Left kidney (tissue), 2 donors: ENCODE results near the gene GCNT2. TPM values are rescaled to one million over a fixed set of nuclear protein-coding genes. Genes with fewer than 3 reads are reported as not detected.
"Not testable (repeated sequence)": the region's sequence is repeated elsewhere in the genome, so short reads cannot be mapped to it uniquely, and the experiment has no call there.

ENCODE experiments used
- DNase-seq: peaks from one replicate; pipeline ENCODE4 v3.0.0-alpha.2; 2013
- polyA plus RNA-seq: library from polyadenylated mRNA; unstranded; fragments of 120-200 nt; gene quantifications from one replicate; pipeline ENCODE4 v1.2.1, GENCODE V29; 2013; ENCODE audit not compliant: insufficient read length

GCNT2 gene
- polyA plus RNA-seq, 1 donor = 15.3 TPM

DNA sequence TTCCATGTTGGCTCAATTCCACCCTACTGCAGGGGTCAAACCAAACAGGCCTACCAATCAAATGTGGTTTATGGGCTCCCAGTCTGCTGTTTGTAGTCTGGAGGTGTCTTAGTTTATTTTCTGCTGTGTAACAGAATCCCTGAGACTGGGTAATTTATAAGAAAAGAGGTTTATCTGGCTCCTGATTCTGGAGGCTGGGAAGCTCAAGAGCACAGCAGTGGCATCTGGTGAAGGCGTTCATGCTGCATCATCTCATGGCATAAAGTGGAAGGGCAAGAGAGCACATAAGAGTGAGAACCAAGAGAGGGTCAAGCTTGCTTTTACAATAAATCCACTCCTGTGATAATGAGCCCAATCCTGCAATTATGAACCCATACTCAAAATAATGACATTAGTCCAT, 87.9 kb downstream of the GCNT2 start:
- no peak for DNase-seq

DNA sequence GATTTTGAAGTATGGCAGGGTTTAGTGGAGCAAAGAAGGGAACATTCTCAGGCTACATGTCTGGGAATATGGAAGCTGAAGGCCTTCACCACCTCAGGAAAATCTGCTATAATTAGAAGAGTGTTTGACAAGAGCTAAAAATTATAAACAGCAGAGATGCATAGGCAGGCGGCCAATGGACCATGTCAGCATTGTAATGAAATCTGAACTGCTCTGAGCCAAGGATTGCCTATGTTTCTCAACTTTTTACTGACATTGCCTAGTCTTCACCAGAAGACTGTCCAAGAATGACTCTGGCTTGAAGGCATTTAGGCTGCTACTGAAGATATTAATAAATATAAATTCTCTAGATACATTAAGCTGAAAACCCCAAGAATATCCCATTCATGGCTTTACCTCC, 89.1 kb downstream of the GCNT2 start:
- DNase-seq = no peak

DNA sequence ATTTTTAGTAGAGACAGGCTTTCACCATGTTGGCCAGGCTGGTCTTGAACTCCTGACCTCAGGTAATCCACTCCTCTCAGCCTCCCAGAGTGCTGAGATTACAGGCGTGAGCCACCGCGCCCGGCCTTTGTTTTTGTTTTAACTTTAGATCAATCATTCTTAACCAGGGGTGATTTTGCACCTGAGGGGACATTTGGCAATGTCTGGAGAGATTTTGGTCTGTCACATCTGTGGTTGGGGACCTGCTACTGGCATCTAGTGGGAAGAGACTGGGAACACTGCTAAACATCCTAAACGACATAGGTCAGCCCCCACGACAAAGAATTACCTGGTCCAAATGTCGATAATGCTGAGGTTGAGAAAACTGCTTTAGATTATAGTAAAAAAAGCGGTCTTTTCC, 91.0 kb downstream of the GCNT2 start:
- no peak for DNase-seq

DNA sequence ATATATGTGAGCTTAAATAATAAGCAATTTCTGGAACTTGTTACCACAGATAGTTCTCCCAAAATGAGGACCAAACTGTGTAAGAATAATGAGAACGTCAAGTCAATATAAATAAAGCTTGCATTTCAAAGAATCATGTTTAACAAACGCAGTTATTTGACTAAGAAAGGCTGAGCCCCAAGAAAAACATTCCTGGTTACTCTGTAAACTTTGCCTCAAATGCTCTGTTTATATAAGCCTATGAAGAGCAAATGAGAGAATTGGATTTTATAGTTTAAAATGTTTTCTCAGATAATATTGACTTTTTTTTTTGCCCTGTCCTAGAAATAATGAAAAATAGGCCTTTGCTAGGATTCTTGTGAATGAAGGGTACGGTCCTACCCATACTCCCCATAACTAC, 91.9 kb downstream of the GCNT2 start:
- no peak for DNase-seq

DNA sequence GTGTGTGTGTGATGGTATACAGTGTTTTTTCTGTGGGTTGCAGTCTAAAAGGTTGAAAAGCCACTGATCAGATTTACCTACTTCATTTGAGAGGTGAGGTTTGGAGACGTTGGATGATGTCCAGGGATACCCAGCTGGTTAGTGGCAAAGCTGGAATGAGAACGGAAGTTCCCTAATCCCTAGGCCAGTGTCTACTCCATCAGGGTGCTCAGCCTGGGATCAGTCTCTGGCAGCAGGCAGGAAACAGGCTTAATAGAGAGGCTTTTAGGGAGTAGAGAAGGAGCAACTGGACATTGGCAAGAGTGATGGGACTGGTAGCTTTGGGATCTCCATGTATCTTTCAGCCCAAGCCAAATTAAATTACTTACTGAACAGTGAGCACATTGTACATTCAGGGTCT, 92.6 kb downstream of the GCNT2 start:
- no peak for DNase-seq

- DNase-seq = no peak
Measured at GRCh38 chr6:10615675-10616074, 94.5 kb downstream of the GCNT2 start.

DNA sequence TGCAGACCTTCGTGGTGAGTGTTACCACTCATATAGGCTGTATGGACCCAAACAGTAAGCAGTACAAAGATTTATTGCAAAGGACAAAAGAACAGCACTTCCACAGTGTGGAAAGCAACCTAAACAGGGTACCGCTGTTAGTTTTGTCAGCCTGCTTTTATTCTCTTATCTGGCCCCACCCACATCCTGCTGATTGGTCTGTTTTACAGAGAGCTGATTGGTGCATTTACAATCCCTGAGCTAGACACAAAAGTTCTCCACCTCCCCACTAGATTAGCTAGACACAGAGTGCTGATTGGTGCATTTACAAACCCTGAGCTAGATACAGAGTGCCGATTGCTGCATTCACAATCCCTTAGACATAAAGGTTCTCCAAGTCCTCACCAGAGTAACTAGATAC, 95.1 kb downstream of the GCNT2 start:
- not testable (repeated sequence) for DNase-seq

DNA sequence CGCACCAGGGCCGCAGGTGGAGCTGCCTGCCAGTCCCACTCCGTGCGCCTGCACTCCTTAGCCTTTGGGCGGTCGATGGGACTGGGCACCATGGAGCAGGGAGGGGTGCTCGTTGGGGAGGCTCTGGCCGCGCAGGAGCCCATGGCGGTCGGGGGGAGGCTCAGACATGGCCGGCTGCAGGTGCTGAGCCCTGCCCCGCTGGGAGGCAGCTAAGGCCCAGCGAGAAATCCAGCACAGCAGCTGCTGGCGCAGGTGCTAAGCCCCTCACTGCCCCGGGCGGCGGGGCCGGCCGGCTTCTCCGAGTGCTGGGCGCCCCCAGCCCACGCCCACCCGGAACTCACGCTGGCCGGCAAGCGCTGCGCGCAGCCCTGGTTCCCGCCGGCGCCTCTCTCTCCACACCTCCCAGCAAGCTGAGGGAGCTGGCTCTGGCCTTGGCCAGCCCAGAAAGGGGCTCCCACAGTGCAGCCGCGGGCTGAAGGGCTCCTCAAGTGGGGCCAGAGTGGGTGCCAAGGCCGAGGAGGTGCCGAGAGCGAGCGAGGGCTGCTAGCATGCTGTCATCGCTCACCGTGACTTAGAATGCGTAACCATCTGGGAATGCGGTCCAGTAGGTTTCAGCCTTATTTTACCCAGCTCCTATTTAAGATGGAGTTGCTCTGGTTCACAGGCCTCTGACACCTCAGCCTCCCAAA, 96.0 kb downstream of the GCNT2 start:
- DNase-seq = no peak

GRCh38 chr6:10618409-10618808, 97.3 kb downstream of the GCNT2 start:
- DNase-seq = no peak

DNA sequence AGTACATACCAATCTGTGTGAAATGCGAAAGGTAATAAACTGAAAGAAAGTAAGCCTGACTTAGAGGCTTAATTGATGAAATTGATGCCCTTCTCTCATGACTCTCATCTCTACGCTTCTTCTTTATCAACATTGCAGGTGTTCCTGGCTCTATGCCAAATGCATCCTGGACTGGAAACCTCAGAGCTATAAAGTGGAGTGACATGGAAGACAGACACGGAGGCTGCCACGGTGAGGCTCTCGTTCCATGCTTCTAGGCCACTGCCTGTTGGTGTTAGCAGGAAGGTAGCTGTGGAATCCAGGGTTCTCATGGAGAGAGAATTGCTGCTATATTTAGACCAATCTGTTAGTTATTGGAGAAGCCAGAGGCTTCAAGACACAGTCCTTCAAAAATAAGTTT, 100.1 kb downstream of the GCNT2 start:
- DNase-seq = no peak

DNA sequence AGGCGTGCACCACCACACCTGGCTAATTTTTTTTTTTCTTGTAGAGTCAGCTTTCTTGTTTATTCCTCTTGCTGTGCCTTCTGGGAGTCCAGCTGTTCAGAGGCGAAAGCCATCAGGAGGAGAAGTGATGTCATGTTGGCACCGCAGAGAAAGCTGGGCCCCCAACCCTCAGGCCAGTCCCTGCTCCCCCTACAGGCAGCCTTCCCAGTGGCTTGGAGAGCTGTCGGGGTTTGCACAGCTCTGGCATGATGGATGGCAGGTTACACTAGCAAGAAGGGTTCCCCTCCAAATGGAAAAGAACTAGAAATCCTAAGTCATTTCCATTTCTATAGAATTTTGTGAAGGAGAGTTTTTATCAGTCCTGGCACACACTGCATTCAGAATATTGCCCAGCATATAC, 100.7 kb downstream of the GCNT2 start:
- no peak for DNase-seq

GRCh38 chr6:10624836-10625235, 103.7 kb downstream of the GCNT2 start:
- no peak for DNase-seq

DNA sequence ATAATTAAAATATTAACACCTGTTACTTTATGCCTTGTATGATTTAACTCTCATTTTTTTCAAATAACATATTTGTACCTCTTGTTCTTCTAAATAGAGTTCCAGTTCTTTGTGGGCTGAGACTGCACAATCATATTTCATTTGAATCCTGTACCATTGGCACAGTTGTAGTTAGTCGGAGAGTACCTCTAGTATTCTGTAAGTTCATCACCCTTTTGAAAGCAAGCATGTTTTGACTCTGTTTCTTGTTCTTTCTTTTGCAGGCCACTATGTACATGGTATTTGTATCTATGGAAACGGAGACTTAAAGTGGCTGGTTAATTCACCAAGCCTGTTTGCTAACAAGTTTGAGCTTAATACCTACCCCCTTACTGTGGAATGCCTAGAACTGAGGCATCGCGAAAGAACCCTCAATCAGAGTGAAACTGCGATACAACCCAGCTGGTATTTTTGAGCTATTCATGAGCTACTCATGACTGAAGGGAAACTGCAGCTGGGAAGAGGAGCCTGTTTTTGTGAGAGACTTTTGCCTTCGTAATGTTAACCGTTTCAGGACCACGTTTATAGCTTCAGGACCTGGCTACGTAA, 105.1 kb downstream of the GCNT2 start:
- no peak for DNase-seq

DNA sequence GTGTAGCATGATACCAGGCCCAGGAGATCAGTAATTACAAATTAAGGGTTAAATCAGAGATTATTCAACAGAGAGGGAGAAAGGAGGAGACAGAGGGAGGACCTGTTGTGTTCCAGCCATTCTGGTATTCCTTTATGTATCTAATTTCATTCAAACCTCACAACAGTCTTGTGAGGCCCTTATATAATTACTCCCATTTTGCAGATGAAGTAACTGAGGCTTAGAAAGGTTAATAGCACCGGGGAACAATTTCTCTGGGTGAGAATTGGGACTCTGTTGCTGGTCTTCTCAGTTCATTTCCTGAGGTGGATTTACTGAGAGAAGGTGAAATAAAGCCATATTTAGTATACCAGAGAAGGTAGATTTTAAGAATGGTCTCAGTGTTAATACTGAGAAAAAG, 106.6 kb downstream of the GCNT2 start:
- DNase-seq = no peak

DNA sequence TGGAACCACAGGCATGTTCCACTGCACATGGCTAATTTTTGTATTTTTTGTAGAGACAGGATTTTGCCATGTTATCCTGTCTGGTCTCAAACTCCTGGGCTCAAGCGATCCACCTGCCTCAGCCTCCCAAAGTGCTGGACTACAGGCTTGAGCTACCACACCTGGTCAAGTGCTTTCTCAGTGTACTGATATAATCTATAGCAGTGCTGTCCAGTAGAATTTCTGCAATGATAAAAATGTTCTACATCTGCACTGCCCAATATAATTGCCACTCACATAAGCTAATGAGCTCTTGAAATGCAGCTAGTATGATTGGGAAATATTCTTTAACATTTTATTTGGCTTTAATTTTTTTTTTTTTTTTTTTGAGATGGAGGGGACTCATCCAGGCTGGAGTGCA, 109.0 kb downstream of the GCNT2 start:
- no peak for DNase-seq

DNA sequence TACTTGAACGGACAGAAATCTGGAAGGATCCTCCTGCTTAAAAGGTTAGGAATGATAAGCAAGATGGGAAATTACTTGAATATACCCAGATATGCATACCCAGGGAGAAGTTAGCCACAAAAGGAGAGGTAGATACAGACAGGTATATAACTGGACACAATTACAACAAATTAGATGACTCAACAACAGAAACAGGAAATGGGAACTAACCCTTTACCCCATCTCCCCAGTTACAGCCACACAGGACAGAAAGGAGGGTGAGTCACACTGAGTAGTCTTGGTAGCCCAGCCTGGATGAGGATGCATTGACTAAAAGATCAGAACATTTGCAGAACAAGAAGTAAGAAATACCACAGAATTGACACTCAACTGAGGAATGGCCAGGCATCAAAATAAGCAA, 112.1 kb downstream of the GCNT2 start:
- no peak for DNase-seq

GRCh38 chr6:10640412-10640811, 119.3 kb downstream of the GCNT2 start:
- DNase-seq = no peak

GRCh38 chr6:10641528-10641927, 120.4 kb downstream of the GCNT2 start:
- DNase-seq = no peak

DNA sequence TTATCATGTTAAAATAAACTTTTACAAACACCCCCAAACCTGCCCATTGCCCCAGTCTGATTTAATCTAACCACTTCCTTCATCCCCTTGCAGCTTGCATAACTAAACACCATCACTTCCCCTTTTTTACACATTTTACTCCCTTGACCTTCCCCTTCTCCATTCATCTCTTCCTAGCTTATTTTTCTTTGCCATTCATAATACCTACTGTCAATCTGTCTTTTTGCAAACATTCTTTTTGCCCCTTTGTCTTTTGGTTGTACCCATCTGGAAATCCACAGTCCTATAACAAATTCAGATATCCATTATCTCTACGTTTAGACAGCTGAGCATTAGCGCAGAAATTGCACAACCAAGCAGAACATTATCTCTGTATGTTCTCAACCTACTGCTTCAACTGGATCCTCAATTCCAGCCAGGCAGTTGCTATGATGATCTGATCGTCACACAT, 122.1 kb downstream of the GCNT2 start:
- DNase-seq = no peak

DNA sequence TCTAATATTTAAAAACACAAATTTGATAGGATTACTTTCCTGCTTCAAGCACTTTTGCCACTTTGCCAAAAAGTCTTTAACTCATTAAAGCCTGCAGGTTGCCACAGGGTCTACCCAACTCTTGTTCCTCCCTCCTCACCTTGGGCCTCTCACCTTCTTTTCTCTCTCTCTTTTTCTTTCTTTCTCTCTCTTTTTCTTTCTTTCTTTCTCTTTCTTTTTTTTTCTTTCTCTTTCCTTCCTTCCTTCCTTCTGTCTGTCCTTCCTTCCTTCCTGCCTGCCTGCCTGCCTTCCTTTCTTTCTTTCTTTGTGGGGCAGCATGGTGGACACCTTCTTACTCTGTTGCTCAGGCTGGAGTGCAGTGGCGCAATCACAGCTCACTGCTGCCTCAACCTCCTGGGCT, 123.1 kb downstream of the GCNT2 start:
- no peak for DNase-seq

DNA sequence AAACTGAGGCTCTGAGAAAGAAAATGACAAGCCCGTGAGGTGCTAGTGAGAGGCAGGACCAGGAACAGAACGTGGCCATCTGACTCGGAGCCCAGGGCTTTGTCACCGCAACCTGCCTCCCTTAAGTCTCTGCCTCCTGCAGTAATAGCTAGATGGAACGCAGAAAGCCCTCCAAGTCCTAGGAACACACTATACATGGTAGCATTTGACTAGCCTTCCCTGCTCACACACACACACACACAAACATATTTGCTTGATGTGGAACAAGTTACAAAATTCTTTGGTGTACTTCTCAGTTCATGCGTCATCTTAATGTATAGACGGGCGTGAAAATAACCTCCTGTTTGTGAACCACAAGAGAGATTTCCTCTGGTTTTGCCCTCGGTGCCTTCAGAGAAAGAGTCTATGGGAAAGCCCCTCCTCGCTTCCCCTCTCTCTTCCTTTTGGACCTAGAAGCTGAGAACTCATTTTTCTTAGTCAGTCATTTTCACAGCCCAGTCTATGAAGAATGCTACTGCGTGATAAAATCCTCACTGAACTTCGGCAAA, 134.4 kb downstream of the GCNT2 start:
- DNase-seq = no peak

- no peak for DNase-seq
Measured at GRCh38 chr6:10658910-10659698, 138.0 kb downstream of the GCNT2 start.

DNA sequence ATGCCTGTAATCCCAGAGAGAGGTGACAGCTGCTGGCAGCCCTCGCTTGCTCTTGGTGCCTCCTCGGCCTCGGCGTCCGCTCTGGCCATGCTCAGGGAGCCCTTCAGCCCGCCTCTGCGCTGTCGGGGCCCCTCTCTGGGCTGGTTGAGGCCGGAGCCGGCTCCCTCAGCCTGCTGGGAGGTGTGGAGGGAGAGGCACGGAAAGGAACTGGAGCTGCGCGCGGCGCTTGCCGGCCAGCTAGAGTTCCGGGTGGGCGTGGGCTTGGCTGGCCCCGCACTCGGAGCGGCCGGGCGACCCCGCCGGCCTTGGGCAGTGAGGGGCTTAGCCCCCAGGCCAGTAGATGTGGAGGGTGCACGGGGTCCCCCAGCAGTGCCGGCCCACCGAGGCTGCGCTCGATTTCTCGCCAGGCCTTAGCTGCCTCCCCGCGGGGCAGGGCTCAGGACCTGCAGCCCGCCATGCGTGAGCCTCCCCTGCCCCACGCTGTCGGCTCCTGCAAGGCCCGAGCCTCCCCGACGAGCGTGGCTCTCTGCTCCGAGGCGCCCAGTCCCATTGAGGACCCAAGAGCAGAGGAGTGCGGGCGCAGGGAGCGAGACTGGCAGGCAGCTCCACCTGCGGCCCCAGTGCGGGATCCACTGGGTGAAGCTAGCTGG, 138.7 kb downstream of the GCNT2 start:
- no peak for DNase-seq
